ENCODE data around the gene RUVBL2.

DNA sequence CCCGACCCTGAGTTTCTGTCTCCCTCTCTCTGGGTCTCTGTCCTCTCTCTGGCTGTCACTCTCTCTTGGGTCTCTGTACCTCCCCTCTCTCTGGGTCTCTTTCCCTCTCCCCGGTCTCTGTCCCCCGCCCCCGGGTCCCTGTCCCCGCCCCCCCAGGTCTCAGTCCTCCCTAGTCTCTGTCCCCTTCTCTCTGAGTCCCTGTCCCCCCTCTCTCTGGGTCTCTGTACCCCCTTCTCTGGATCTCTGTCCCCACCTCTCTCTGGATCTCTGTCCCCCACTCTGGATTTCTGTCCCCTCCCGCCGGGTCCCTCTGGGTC is 30.9 kb upstream of the RUVBL2 start:
- TF ChIP-seq GATA2 (IDR thresholded peaks at IDR 0.05; ENCODE audit: low read depth, low read length) (no peak), GATA3 (IDR thresholded peaks at IDR 0.05; ENCODE audit: low read depth, low read length) (no peak)
